Measurements from ENCODE around the gene TEX2.
"Not testable (repeated sequence)": the region's sequence is repeated elsewhere in the genome, so short reads cannot be mapped to it uniquely, and the experiment has no call there.

Gene TEX2

DNA sequence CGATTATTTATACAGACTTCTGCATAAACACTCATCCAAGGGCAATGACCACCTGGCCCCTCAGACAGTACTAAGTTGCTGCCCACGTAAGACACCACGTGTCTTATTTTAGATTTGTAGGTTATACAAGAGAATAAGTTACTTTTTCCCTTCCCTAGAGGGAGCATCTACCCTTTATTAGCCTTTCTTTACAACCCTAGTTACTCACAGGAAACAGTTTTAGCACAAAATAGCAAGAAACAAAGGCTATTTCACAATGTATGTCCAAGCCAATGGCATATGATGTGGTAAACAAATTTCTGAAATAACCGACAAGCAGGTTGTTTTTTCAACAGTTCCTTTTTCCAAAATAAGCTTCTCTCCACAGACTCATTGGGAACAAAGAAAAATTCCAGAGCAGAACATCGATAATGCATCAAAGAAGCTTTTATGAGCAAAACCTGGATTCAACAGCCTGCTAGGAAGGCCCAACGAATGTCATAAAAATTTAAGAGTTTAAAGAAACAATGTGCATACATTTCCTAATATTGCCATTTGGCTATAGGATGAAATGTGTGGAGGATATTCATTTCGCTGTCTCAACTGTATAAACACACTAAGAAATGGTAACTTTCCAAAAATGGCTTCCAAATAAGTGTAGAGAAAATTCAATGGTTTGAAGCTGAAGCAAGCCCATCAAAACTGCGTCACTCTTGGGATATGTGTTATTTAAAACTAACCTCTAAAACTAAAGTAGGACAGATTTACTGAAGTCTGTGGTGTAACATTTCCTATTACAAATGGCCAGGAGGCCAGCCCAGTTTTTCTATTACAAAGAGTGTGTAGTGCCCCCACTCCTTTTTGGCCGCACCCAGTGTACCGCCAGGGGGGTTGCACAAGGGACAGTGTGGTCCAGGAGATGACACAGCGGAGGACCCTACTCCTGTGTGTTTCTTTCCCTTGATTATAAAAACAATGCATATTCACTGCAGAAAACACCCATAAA is 82.7 kb downstream of the TEX2 start:
- DNase-seq: no peak

DNA sequence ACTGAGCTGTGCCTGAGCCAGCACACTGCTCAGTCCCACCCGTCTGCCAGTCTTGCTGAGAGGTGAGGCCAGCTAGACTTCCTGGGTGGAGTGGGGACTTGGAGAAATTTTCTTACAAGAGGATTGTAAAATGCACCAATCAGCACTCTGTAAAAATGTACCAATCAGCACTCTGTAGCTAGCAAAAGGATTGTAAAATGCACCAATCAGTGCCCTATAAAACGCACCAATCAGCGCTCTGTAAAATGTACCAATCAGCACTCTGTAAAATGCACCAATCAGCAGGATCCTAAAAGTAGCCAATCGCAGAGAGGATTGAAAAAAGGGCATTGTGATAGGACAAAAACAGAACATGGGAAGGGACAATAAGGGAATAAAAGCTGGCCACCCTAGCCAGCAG is 84.0 kb downstream of the TEX2 start:
- DNase-seq: not testable (repeated sequence)

DNA sequence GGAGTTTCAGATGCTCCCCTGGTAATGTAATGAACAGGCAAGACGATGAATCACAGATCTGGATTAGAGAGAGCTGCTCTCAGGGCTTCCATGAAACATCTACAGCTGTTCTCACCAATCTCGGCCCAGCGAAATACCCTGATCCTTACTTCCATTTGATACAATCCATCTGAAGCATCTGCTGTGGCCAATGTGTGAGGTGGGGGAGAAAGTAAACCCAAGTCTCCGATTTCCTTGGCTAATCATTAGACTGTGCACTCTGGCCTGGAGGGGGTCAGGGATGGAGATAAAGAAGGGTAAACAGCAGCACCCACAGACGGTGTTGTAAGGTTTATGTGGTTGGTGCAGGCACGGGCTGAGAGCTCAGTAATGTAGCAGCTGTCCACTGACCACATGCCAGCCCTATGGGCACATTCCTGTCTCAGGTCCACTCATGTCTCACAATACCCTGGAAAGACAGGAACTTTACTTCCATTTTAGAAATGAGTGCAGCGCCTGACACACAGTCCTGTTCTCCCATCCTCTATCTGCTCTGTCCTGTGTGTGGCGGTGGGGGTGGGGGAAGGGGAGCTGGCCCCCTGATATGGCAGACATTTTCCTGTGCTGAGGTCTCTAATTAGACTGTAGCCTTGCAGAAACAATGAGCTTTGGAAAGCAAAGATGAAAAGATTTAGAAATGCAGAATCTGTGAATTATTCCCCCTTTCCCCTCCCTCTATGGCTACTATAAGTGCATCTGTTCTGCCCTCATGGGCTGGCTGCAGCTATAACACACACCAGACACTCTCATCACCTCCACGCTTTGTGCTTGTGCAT is 84.8 kb downstream of the TEX2 start:
- DNase-seq: no peak

DNA sequence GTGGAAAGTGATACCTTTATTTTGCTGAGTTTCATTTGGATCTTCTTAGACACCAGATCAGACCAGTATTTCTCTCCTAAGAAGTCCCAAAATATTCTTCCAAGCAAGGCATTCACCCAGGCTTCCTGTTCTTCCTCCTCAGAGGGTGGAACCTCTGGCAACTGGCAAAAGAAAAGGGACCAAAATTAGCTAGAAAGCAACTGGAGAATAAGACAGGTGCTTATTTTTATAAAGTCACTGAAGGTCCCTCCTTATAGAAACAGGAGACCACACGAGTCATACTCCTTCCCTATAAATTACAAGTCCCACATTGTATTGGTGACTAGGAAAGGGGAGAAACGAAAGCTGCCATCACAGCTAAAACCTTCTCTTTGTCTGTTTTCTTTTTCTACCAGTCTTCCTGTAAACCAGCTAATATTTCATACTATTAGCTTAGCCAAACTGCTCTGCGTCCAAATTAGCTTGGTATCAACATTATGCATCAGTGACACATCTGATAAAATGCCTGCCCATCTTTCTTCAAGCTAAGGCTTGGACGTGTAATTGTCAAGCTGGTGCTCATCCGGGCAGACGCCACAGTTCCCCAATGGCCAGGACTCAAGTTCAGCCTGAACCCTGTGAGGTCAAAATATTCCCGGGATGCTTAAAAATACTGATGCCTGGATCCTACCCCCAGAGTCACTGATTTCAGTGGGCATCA is 85.6 kb downstream of the TEX2 start:
- no peak for DNase-seq

DNA sequence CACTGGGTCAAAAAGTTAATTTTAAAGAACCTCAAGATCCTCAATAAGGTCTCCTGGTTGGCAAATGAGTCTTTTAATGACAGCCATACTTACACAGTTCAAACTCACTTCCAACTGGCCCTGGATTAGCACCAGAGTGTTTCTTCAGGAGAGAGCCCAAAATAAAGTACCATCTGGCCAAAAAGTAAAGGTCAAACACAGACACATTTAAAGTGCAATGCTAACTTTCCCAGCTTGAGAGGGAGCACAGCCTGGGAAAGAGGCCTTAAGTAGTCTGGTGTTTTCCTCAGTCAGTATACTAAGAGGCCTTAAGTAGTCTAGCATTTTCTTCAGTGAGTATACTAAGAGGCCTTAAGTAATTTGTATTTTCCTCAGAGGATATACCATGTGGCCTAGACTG is 86.5 kb downstream of the TEX2 start:
- no peak for DNase-seq

DNA sequence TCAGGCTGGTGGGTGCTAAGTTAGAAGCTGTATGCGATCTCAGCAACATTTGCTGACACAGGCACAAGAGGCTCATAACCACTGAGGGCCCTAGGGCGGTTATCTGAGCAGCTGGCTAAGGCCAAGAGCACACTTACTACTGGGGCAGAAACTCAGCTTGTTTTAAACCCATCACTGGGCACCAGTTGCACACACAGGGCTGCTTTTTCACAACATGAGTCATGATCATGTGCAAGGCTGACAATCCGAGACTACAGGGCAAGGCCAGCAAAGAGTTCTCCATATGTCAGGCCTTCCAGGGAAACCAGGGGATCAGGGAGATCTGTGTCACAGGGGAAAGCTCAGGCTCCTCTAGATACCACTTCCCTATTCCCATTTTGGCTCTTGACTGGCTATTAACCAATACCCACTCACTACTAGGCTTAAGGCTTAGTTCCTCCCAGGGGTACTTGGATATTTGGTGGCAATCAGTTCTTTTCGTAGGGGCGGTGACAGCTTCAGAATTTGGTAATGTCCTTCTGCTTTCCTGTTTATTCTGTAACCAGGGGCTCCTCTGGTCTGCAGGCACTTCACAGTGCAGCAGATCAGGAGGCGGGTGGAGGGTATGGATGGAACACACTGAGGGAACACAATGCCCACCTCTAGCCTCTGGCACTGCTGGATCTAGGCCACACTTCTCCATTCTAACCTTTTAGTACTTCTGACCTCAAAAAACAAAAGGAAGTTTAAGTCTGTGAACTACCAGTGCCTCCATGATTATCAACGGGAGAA is 88.2 kb downstream of the TEX2 start:
- DNase-seq: no peak

DNA sequence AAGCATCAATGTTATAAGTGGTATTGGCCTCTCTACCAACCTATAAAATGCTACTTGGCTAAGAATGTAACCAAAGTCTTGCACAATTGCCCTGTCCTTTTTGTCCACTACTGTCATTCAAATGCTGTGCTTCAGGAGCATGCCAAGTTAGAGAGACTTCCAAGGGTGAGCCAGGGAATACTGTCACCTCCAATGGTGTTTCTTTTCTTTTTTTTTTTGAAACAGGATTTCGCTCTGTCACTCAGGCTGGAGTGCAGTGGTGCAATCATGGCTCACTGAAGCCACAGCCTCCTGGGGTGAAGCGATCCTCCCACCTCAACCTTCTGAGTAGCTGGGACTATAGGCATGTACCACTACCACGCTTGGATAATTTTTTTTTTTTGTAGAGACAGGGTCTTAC is 89.4 kb downstream of the TEX2 start:
- no peak for DNase-seq

DNA sequence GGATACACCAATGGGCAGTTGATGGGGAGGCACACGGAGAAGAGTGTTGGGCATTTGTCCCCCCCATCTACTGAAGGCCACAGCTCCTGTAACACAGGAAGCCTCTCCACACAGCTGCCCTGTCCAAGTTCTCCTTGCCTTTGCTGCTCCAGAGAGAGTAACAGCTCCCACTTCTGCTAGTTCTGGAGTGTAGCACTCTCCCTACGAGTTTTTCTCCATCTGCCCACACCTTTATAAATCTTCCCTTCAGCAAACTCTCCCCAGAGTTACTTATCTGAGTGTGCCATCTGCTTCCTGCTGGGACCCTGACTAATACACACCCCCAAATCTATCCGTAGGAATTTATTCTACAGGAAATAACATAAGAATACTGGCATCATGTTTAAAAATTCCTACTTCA is 90.5 kb downstream of the TEX2 start:
- DNase-seq: no peak

DNA sequence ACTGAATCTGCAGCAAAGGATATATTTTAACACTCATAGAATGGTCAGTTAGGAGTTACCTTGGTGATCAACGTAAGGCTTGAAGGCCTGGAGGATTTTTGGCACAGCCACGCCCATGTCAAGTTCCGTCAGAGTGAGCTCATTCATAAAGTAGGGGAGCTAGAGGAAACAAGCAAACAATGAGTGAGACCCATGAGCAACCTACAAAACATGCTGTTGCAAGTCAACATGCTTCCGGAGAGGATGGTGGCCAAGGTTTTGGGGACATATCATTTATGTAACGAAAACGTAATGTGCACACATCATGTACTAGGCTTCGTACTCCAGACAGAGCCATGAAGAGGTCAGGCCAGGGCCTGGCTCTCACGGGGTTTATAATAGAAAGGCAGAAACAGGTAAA is 92.0 kb downstream of the TEX2 start:
- no peak for DNase-seq

DNA sequence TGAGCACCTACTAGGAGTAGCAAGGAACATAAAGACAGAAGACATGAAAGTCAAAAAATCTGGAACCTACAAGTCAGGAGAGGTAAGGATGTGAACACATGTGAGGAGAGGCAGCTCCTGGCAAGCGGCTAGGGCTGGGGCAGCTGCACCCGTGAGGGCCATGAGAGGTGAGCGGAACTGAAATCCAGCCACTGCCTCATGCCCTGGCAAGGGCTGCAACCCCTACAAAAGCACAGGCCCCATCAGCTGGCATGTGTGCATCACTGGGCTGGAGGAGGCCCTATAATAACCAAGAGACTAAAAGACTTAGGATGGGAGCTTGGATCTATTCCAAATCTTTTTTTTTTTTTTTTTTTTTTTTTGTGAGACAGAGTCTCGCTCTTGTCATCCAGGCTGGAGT is 92.8 kb downstream of the TEX2 start:
- DNase-seq: no peak

DNA sequence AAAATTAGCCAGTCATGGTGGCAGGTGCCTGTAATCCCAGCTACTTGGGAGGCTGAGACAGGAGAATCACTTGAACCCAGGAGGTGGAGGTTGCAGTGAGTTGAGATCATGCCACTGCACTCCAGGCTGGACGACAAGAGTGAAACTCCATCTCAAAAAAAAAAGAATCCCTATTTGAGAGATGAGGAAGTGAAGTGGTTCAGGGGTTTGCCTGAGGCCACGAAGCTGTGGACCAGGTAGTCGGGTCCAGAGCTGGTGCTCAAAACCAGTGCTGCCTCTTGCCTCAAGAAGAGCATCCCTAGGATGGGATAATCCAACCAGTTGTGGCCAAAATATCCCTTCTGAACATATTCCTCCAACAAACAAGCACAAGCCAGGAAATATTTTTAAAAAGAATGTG is 95.4 kb downstream of the TEX2 start:
- DNase-seq: not testable (repeated sequence)

DNA sequence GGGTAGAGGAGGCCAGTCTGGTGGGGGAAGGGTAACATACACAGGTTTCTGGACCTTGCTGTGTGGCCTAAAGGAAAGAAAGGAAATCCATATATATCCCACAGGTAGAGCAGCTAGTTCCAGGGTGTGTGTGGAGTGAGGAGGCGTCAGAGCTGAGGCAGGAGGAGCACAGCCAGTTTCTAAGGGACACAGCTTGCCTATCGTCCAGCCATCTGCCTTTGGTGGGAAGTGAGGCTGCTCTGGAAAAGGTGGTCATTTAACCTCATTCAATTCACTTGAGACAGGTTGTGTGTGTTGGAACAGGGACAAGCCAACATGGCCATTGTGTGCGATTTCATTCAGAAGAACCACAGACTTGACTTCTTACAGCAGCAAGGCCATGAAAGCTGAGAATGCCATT is 96.2 kb downstream of the TEX2 start:
- no peak for DNase-seq

DNA sequence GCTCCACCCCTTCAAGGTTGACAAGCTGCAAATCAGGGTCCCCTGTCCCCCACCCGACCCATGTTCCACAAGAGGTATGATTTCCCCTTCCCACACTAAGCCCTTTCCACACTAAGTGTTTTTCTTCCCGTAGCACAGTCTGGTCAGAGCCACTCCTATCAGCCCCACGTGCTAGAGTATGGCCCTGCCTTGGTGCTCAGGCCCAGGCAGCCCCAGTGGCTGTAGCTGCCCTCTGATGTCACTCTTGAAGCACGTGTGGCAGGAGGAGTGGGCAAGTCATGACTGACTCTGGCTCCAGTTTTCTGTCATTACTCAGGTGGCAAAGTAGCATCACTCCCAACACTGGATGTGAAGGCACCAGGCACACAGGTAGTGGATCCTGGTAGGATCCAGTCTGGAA is 97.7 kb downstream of the TEX2 start:
- no peak for DNase-seq

DNA sequence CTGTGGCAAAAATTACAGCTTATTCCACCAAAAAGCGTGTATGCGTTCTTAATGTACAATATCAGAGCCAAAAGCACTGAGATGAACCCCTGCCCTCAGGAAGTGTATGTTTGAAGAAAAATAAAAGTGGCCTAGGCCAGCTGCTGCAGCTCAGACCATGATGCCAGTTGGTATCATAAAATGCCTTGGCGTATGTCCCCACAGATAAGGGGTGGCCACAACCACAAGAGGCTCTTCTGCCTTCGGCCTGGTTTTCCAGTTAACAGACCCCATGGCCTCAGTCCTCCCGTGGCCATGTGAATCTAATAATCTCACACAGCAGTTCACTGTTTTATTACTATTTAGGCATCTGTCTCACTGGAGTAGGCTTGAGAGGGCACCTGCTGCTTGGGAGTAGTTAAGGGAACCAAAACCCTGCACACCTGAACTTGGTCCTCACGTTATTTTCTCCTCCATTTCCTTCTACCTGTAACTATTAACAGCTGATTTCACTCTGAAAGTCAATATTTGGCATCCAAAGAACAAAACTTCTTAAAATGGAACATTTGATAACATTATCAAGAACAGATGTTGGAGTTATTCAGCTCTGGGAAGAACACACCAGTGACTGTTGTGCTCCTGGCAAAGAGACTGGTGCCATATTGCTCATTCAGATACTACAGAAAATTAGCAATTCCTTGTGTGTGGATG is 98.3 kb downstream of the TEX2 start:
- no peak for DNase-seq

DNA sequence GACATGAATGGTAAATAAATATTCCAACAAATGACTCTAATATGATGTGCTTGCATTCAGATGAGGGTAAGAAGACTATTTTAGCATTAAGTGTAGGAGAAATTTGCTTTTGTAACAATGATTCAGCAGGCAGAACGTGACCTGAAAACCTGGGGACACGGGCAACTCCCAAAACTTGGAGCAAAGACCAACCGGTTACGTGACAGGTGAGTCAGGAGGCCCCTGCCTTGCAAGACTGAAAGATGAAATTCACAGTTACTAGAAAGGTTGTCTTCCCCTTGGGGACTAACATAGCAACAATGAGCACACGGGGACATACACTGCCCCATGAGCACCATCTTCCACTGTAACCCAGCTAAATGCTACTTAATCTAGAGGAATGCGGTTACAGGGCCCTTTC is 99.6 kb downstream of the TEX2 start:
- no peak for DNase-seq

DNA sequence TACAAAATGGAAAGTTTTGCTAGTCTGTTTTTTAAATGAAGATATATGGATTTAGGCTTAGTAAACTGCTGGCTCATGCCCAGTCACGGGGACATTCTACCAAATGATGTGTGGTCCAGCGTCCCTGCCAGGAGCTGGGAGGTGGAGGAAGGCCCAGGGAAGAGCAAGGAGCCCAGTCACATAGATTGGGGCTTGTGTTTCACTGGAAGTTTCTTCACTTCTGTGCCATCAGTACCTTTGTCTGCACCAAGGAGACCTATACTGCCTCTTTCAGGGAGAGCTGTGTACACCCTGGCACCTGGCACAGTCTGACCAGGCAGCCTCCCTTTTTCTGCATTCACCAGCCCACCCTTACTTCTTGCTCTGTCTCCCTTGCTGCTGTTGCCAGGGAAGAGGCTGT is 100.5 kb downstream of the TEX2 start:
- DNase-seq: no peak

DNA sequence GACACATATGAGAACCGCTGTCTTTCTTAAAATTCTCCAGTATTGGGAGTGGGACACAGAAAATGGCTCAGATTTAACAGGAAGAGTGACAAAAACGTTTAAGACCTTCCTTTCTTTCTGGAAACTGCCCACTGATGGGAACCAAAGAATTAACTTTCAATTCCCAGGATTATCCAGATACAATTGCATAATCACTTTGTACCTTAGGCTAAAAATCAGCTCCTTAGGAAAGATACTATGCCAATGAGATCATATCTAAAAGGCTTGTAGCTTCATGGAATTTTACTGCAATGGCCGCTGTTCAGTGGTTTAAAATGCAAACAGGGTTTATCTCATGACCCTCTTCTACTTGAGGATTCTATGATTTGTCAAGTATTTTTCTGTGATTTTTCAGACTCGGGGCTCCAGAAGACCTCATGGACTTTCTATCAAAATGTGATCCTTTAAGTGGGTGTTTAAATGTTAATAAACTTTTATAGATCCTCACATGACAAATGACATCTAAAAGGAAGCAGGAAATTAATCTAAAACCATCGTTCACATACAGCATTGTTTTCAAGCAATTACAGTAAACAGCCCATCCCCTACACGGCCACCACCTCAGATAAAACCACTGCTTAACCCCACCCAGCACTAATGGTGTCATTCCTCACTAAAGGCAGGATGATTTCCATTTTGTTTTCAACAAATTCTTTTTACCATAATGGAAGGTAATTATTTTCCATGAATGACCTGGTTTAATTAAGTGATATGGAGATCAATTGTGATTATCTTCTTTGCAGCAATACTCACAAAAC is 101.5 kb downstream of the TEX2 start:
- DNase-seq: no peak

DNA sequence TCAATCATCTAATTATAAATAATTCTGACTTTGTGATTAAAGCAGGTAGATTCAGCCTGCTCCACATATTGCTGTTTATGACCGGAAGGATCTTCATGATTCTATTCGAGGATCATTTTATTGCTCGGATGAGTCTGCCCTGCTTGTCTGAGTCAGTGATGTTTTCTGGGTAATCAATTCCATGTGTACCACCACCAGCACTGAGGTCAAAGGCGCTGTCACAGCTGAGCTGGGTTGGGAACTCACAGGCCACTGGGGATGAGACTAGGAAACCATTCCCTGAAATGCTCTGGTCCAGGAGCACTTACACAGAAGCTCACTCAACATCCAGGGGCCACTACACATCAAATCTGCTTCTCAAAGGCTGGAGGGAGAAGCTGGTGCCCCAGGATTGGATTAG is 102.7 kb downstream of the TEX2 start:
- no peak for DNase-seq

DNA sequence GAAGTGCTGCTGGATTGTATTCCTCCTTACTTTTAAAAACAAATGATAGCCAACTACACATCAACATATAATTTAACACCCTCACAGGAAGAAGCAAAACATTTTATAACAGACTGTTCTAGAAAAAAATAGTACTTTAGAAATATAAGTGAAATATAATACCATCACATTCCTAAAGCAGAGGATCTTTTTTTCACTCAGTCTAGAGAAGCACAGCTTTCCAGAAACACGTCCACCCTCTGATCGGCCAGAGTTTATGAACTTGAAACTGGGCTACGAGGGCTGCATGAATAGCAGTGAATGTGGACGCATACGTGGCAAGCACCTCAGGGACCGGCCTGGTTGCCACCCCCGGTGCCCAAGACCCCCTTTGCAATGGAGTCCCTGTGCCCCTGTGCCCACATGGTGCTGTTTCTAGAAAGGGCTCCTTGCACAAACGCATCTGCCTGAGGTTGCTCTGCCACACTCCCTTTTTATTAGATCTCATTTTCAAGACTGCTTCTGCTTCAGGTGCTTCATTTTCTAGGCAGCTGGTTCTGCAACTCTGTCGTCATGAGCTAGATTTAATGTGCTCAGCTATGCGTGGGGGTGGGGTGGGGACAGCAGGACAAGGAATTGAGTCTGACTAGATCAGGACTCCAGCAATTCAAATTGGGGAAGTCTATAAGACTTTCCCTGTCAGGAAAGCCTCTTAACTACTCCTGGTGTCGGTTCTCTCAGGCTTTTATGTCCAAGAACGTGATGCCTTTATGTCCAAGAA is 104.0 kb downstream of the TEX2 start:
- DNase-seq: no peak

DNA sequence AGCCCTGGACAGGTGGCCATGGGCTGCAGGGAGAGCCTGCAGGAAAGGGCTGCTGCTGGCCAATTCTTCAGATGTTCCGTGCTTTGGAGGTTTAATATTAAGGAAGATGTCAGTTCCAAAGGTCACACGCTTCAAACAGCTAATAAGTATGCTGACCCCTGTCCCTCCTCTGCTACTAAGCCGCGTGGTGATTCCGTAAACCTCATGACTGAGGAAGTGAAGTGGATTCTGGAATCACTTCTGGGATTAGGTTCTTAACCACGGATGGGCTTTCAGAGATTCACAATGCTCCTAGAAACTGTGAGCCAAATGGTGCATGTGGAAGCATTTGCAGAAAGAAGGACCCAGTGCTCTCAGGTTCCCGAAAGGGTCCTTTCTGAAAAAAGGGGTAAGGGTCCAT is 104.7 kb downstream of the TEX2 start:
- no peak for DNase-seq

Measured in NCI-H187 treated with DMSO at 0.1 percent for 48 hours (cell line).